ENCODE measurements around the gene RPTOR.
A peak's percentile ranks its signal among the peaks of the same experiment; 100 is the strongest.

Gene RPTOR

DNA sequence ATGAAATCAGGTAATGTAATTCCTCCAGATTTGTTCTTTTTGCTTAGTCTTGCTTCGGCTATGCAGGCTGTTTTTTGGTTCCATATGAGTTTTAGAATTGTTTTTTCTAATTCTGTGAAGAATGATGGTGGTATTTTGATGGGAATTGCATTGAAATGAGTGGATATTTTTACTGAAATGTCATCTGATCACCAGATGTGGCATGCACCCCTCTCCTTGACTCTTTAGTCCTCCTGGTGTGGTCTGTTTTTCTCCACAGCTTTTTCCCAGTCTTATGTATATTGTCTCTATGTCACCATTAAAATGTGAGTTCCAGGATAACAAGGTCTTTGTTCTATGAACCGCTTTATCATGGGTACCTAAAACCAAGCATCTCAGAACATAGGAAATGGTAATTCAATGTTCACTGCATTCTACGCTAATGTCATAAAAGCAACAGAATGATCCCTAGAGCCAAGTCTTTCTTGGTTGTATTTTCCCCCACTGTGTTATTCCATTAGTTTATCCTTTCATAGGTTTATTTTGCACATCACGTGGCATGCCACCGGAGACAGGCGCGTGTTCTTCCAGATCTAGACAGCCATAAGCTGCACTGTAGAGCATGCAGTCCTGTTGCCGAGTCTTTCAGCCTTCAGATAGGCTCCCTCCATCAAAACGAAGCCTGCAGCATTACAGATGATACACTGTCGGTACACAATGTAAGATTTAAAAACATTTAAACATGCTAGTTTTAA, 172.5 kb downstream of the RPTOR start:
- no peak for DNase-seq (ENCODE audit: low read depth in 3 of 3)

DNA sequence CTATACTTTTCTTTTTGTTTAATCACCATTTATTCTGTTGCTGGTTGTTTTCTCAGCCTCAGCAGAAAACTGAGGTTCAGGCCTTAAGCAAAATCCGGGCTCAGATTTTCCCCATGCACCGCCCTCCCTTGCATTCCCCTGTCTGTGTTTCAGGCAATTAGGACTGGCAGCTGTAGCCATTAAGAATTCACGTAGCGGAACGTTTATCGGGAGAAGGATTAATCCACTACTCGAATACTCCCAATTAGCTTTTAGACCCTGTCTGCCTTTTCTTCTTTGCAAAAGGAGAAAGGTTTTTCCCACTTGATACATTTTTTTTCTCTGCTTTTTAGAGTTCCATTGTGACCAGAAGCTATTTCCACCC, 173.1 kb downstream of the RPTOR start:
- no peak for DNase-seq (ENCODE audit: low read depth in 3 of 3)

DNA sequence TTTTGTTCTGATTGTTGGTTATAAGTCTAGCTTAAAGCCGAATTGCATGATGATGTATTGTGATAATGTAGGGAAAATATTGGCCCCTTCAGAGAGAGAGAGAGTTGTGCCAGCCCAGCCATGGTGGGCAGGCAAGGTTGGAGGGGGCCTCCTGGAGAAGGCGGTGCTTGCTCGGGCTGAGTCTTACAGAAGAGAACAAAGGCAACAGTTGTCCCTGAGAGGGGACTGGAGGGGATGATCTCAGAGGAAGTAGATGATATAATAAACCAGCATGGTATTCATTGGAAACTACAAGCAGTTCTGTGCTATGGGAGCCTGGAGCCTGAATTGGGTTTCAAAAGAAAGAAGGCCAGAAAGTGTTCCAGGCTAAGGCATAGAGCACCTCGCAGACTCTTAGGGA, 173.8 kb downstream of the RPTOR start:
- DNase-seq (ENCODE audit: low read depth in 3 of 3): no peak

DNA sequence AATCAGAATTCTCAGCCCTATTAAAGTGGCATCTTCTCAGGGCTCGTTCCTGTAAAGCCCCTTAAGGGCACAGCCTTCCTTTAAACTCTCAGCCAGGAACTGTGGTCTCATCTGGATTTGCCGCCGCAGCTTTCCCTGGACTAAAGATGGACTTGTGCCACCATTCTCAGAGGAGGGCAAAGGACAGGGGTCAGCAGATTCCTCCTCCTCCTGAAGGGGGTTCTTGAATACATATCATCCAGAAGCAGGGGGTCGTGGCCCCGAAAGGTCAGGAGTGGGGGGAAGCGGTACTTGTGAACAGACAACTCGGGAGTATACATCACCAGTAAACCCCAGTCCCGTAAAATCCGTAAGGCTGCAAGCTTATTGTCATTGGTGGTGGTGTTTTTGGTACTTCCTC, 174.8 kb downstream of the RPTOR start:
- no peak for DNase-seq (ENCODE audit: low read depth in 3 of 3)

DNA sequence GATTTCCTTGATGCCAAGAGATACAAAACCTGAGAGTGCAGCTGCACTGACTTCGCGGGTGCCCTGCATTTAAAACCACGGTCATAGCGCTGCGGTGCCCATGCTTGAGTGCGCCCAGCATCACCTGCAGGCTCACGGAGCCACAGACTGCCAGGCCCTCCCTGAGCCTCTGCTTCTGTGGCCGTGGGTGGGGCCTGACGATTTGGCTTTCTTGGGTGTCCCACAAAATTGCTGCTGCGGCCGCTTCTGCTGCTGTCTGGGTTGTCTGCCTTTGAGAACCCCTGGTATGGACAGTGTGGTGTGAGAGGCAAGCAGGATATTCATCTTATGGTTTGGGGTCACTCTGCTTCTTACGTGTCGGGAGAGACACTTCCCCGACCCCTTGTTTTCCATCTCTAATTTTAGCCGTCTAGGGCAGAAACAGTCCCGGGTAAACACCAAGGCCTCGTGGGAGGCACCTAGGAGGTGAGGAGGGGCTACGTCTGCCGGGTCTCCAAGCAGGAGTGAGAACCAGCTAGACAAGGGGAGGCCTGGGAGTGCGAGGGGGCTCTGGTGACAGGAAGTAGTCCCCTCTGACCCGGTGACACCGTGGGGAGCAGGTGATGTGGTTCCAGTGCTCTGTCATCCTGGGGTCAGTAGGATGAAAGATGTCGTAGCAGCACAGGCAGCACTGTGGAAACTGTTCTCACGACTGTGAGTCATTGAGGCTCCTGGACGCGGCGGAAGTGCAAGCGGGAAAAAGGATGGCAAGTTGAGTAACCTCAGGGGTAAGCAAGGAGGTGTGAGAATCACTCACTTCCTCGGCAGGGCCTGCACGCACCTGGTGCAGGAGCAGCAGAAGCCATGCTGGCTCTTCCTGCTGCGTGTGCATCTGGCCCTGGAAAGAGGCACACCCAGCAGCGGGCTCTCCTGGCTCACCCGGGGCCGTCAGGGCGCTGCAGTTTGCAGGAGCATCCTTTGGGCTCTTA, 176.3 kb downstream of the RPTOR start:
- DNase-seq (ENCODE audit: low read depth in 3 of 3): peak; percentile 26 to 62 (median 40)

DNA sequence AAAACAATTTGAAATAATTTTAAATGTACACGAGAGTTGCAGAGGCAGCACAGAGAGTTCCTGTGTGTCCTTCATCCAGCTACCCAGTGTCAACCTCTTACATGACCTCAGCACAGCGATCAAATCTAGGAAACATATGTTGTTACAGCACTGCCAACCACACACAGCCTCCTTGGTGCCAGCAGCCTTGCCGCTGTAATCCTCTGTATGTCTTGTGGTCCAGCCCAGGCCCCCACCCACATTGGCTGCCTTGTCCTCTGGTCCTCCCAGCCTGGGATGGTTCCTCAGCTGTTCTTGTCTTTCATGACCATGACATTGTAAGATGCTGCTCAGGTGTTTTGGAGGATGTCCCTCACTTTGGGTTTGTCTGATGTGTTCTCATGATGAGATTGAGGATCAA, 178.0 kb downstream of the RPTOR start:
- no peak for DNase-seq (ENCODE audit: low read depth in 3 of 3)

DNA sequence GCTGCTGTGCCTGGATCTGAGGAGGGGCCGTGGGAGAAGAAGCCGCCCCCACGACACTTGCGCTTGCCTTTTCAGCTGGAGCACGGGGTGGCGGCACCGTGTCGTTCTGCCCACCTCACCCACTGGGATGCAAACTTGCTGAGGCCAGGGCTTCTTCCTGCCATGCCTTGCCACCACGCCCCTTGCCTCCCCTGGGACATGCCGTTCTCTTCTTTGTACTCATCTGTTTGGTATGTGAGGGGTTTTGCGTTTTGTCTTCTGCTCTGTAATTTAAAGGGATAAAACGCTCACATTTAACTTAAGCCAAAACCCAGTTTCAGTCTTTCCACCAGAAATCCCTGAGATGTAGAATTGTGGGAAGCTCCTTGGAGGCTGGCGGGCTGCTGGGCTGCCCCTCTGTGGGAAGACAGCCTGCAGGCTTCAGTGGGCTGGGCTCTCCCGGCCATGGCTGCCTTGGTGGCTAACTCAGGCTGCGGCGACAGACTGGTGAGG, 180.2 kb downstream of the RPTOR start:
- DNase-seq (ENCODE audit: low read depth in 3 of 3): no peak

DNA sequence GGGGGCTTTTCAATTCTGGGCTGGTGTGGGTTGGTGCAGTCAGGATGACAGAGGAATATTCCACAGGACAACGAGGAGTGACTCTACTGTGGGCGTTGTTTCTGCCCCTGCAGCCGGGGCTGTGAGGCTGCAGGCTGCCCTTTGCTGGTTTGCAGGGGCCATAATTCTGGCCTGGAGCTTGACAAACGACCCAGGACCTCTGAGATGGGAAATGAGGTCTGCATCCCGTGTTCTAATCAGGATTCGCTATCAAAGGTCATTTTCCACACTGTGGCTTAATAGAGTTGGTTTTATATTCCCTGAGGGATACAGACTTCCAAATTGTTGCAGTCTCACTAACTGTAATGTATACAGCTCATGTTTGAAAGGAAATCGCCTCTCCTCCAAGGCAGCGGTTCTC, 180.9 kb downstream of the RPTOR start:
- no peak for DNase-seq (ENCODE audit: low read depth in 3 of 3)

DNA sequence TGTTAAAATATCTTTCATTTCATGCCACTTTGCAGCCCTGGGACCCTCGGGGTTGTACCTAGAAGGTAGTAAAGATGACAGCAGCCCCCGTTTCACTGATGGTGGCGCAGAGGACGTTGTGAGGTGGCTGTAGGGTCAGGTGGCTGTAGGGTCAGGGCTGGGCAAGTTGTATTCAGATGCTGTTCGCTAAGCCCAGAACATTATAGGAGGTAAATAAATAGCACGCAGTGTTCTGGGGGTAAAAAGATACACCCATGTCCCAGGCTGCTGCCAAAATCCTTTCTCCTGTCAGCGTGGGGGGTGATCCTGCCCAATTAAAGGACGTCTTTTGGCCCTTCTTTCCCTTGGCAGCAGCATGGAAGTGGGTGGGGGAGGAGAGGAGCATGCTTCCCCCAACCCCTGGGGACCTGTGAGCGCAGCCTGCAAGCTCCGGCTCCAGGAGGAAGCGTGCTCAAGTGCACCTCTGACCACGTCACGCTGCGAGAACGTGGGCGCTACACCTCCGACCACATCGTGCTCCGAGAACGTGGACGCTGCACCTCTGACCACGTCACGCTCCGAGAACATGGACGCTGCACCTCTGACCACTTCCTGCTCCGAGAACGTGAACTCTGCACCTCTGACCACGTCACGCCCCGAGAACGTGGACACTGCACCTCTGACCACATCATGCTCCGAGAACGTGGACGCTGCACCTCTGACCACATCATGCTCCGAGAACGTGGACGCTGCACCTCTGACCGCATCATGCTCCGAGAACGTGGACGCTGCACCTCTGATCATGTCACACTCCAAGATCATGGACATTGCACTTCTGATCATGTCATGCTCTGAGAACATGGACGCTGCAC, 182.1 kb downstream of the RPTOR start:
- DNase-seq (ENCODE audit: low read depth in 3 of 3): no peak

DNA sequence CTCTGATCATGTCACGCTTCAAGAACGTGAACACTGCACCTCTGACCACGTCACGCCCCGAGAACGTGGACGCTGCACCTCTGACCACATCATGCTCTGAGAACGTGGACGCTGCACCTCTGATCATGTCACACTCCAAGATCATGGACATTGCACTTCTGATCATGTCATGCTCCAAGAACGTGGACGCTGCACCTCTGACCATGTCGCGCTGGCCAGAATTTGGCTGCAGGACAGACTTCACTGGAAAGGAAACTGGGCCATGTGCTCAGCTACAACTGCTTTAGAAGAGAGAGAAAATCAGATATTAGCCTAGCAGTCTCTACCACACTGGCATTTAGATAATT, 182.7 kb downstream of the RPTOR start:
- DNase-seq (ENCODE audit: low read depth in 3 of 3): no peak

DNA sequence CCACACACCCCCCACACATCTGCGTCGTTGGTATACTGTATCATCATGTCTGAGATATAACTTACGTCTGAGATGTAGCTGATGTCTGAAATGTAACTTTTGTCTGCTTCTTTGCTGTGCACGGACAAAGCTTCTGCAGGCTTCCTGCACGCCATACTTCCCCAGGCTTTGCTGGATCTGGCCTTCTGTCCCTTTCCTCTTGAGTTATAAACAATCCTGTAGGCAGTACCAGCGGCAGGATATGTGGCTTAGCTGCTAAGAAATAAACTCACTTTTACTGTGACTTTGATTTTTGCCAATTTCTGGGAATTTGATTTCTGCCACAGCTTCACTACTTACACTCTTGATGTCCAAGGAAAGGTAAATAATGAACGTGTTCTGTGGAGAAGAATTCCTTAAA, 184.4 kb downstream of the RPTOR start:
- DNase-seq (ENCODE audit: low read depth in 3 of 3): no peak

DNA sequence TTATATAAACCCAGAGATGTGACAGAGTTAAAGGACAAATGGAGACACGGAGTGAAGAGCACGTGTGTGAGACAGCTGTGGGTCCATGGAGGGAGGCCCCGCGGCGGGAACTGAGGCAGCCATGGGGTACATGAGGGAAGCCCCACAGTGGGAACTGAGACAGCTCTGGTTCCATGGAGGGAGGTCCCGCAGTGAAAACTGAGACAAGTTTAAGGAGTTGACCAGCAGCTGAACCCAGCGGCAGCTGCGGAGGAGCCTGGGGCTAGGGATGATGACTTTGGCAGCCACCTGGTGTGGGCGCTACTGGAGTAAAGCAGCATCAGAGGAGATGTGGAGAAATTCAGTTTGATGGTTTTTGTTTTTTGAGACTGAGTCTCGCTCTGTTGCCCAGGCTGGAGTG, 185.1 kb downstream of the RPTOR start:
- DNase-seq (ENCODE audit: low read depth in 3 of 3): no peak

DNA sequence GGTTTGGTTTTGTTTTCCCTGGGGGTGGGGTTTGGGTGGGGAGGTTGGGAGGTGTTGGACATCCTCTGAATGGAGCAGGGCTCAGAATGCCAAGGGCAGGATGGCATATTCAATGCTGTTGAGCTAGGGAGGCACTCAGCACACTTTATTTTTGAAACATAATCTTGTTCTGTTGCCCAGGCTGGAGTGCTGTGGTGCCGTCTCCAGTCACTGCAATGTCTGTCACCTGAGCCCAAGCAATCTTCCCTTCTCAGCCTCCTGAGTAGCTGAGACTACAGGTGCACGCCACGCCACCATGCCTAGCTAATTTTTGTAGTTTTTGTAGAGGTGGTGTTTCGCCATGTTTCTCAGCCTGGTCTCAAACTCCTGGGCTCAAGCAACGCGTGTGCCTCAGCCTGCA, 186.1 kb downstream of the RPTOR start:
- DNase-seq (ENCODE audit: low read depth in 3 of 3): no peak

DNA sequence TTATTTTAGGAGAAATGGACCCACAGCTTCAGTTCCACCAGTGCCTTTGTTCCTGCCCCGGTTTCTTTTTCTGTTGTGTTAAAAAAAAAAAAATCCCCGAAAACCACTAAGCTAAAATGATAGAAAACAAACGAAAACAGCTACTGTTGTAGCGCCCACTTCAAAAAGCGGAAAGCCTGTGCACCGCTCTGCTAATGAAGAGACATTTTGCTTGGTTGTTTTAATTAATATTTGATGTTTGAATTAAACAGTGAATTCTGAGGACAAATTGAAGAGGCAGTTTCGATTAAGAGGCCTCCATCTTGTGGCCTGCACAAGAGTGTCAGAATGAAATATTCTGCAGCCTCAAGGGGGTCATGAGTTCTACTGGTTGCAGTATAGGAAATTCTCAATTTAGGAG, 186.7 kb downstream of the RPTOR start:
- DNase-seq (ENCODE audit: low read depth in 3 of 3): no peak

DNA sequence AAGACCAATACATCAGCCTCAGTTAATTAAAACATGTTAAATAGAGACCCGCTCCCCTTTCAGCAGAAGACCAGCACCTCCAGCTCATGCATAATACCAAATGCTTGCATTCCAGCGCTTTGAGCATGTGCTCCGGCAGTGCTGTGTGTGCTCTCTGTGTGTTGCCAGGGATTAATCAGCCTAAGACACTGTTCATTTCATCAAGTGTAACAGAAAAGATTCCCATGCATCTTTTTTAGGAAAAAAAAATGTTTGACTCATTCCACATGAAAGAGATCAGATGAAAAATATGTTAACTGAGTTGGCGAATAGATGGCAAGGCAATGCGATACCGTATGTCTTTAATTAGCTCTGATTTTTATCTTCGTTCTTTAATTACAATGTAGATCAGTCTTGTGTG, 187.6 kb downstream of the RPTOR start:
- no peak for DNase-seq (ENCODE audit: low read depth in 3 of 3)

DNA sequence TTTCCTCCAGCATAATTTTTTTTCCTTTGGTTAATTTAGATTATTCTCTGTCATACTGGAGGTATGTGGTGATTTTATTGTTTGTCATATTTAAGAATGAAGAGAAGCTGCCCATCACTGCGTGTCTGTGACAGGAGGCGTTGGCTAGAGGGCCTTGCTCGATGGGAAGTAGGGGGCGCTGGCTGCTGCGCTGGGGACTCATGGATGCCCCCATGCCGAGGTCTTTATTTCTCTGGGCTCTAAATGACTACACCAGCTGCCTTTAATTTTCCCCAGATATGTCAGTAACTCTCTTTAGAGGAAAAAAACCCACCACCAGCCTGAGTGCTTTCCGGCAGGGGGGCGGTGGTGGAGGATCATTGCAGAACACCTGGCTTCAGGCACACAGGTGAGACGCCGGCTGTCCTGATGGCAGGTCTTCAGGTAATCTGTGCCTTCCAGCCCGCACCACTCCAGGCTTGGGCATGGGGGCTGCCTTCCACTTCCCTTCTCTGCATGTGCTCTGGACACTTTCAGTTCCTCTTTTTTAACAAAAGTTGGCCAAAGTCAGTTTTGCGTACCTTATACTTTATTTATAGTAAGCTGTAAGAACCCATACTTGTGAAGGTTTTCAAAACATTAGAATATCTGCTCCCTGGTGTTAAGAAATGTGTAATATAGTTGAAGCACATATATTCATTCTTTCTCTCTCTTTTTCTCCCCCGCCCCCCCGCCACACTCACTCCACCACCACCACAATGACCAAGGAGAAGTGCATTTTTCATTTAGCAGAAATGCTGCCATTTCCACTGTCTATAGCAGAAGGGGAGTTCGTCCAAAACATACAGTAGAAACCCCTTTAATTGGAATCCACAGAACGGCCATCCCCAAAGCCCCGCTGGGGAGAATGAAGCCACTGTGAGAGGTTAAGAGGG, 192.7 kb downstream of the RPTOR start:
- no peak for DNase-seq (ENCODE audit: low read depth in 3 of 3)

DNA sequence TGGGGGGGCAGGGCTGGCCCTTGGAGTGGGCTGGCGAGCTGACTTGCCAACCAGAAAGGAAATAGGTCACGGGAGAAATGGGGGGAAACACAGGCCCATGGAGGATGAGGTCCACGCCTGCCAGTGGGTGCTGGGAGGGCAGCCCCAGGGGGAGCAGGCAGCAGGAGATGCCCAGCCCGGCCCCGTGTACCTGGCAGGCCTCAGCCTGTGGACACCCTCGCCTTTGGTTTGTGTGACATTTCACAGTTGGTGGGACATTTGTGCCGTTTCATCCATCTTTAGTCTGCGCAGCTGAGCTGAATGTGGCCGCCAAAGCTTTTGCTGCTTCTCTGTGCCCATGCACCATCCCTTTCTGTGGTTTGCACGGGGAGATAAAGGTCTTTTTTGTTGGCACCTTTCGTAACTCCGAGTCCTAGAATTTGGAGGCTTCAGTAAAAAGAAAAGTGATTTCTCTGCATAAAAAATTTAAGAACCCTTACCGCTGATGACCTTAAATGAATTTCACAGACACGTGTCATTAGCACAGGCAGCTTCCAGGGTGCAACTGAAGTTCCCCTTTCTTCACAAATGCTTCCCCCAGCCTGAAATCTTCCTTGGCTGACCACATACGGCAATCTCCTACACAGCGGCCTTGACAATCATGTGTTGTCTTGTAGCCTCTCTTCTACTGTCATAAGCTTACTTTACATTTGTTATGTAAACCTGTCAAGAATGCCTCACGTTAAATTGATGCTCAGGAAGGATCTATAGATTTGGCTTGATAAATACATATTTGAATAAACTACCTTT, 193.6 kb downstream of the RPTOR start:
- no peak for DNase-seq (ENCODE audit: low read depth in 3 of 3)

DNA sequence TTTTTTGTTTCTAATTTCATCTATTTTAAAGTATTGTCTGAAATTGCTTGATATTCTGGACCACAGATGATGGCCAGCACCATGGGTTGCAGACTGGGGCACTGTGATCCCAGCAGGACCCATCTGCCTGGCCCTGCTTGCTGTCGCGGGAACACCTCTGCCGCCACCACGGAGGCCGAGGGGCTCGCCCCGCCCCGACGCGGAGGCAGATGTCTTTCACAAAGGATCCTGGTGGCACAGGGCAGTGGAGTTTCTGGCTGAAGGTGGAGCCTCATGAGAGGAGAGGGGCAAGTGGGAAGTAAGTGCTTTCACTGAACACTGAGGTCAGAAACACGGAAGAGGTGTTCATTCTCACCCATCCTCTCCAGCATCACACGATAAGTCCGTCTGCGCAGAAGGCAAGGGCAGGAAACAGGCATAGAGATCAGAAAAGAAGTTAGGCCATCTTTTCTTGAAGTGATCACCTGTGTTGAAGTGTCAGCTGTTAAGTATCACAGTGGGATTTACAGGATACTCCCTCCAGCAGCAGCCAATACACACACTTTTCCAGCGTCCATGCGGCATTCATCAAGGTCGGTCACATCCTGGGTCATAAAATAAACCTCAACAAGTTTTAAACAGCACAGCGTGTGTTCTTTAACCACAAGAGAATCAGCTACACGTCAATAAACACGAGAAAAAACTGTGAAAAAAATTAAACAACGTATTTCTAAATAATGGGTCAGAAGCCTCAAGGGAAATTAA, 194.5 kb downstream of the RPTOR start:
- no peak for DNase-seq (ENCODE audit: low read depth in 3 of 3)

DNA sequence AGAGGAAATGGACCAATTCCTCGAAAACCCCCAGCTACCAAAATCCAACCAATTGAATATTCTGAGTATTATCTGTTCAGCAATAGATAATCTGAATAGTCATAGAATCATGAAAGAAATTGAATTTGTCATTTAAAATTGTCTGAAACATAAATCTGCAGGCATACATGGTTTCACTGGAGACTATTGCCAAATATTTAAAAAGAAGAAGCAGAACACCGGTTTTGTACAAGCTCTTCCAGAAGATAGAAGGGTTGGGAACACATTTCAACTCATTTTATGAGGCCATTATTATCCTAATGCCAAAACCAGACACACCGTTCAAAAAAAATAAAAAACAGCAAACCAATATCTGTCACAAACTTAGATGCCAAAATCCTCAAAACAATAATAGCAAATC, 195.5 kb downstream of the RPTOR start:
- DNase-seq (ENCODE audit: low read depth in 3 of 3): no peak

DNA sequence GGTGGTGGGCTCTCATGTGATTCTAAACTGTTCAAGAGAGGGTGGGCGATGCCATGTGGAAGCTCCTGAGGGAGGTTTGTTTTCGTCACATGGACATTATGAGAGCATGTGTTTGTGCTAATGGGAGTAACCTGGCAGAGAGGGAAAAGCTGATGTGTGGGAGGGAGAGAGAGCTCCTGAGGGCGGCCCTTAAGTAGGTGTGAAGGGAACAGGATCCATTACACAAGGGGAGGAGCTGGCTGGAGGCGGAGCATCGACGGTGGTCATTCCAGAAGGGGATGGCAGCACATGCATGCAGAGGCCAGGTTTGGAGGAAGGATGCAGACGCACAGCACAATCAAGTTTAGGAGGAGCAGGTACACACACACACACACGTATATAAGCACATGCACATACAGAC, 197.5 kb downstream of the RPTOR start:
- no peak for DNase-seq (ENCODE audit: low read depth in 3 of 3)

Measured in stimulated activated CD4-positive, alpha-beta T cell treated with anti-CD3 and anti-CD28 coated beads, TNF-alpha, amount 100 ng/mL, for 4 hours (primary cell).